Activated effector memory CD4-positive, alpha-beta T cell treated with Interleukin-2 at 50 U/mL for 16 hours (primary cell): Measurements from ENCODE around the gene PITPNC1.
"Not testable (repeated sequence)": the region's sequence is repeated elsewhere in the genome, so short reads cannot be mapped to it uniquely, and the experiment has no call there.

Experiments
- DNase-seq: peaks from one replicate; pipeline ENCODE4 v3.0.0-alpha.2; 2020

Gene PITPNC1

DNA sequence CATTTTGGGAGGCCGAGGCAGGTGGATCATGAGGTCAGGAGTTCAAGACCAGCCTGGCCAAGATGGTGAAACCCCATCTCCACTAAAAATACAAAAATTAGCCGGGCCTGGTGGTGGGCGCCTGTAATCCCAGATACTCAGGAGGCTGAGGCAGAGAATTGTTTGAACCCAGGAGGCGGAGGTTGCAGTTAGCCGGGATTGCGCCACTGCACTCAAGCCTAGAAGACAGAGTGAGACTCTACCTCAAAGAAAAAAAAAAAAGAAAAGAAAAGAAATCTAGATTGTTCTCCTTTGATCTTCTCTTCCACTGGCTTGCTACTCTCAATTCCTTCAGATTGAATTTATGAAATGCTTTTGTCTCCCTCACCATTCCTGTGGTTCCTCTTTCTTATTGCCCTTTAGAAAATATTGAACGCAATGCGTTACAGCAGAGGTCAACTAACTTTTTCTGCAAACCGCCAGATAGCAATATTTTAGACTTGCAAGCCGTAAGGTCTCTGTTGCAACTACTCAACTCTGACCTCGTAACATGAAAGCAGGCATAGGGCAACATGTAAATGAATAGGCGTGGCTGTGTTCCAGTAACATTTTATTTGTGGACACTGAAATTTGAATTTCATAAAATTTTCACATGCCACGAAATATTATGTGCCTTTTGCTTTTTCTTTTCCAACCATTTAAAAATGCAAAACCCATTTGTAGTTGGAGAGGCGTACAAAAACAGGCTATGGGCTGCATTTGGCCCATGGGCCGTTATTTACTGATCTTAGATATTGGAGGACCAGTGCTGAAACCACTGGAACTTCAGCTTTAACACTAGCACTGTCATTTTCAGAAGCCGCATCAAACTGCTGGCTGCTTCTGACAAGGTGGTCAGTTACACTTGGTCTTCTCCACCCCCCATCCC lies 24.8 kb downstream of the PITPNC1 start:
- DNase-seq = no peak

DNA sequence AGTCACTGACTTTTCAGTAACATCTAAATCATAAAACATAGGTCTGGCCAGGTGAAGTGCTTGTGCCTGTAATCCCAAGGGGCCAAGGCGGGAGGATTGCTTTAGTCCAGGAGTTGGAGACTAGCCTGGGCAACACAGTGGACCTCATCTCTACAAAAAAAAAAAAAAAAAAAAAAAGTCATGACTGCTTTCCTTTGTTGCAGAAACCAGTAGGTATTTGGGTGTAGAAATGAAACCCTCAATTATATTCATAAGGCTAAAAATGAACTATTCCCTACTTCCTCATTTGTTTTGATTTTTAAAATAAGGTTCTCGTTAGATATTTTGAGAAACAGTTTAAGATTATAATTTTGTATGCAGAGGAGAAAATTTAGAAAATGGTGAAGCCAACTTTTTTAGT lies 26.0 kb downstream of the PITPNC1 start:
- no peak for DNase-seq

DNA sequence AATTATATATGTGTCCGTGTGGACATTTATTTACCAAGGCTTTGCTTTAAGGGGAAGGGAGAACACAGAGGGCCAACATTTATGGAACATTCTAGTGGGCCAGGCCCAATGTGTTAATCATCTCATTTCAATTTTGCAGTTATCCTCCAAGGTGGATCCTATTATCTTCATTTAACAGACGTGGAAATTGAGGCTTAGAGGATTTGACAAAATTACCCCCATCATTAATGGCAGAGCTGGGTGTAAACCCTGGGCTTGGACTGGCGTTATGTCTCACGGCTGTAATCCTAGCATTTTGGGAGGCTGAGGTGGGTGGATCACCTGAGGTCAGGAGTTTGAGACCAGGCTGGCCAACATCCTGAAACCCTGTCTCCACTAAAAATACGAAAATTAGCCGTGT lies 26.4 kb downstream of the PITPNC1 start:
- no peak for DNase-seq

DNA sequence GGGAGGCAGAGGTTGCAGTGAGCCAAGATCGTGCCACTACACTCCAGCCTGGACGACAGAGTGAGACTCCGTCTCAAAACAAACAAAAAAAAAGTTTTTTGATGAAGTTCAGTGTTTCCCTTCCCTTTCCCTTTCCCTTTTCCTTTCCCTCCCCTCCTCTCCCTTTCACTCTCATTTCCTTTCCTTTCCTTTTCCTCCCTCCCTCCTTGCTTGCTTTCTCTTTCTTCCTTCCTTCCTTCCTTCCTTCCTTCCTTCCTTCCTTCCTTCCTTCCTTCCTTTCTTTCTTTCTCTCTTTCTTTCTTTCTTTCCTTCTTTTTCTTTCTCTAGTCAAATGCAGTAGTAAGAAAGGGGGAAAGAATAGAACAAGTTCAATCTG lies 31.4 kb downstream of the PITPNC1 start:
- not testable (repeated sequence) for DNase-seq

DNA sequence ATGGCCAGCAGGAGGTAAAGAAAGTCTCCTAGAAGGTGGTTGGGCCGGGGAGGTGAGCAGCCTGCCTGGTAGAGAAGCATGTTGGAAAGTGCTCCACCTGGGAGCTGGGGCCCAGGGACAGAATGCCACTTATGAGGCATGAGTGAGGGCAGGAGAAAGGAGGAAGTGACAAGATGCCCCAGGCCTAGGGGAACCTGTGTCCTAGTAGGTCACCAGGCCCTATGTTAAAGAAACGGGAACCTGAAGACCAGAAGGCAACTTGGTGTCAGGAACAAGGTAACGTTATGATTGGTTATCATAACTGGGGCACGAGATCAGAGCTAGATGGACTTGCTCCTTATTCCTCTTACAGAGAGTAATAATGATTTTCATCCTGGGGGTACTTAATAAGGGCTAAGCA lies 34.3 kb downstream of the PITPNC1 start:
- no peak for DNase-seq

DNA sequence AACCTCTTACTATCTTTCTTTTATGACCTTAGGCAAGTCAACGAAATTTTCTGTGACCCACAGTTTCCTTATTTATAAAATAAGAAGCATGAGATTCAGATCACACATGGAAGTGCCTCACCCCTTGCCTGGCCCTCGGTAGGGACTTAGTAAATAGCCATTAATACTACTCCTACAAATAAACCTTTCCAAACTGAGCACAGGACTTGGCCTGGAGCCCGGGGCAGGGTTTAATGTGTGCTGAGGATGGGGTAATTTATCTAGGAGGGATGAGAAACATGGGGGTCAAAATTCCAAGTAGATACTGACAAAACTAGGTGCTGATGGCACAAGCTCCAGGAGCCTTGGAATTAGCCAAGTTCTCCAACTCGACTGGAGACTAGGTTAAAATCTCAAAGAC lies 35.0 kb downstream of the PITPNC1 start:
- no peak for DNase-seq

DNA sequence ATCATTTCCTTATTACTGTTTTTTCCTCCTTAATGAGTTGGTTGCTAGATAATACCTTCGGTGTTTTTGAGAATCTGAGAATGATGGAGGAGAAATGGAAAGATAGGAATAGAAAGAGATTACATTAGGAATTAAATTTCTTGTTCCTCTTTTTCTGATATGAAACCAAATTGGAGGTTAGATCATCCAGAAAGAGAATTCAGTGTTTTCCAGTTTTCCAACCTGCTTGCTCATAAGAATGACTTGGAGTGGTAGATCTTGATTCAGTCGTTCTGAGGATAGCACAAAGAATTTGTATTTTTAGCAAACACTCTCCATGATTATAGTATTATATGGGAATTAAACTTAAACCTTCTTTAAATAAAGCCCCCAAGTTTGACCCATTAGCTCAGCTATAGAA lies 35.9 kb downstream of the PITPNC1 start:
- DNase-seq = no peak

DNA sequence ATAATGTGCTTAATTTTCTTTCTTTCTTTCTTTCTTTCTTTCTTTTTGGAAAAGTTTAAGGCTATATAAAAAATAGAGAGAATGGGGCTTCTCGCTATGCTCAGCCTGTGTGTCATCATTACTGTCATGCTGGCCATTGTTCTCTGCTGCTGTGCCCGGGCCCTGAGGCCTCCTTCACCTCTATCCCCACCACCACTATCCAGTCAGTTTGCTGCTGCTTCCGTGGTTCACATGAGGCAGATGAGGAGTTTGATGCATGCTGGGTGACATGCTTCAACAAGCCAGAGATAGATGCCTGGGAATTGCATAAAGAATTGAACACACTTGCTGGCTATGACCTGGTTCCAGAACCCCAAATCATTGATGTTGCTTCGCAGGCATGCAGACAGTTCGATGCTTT lies 36.3 kb downstream of the PITPNC1 start:
- no peak for DNase-seq

DNA sequence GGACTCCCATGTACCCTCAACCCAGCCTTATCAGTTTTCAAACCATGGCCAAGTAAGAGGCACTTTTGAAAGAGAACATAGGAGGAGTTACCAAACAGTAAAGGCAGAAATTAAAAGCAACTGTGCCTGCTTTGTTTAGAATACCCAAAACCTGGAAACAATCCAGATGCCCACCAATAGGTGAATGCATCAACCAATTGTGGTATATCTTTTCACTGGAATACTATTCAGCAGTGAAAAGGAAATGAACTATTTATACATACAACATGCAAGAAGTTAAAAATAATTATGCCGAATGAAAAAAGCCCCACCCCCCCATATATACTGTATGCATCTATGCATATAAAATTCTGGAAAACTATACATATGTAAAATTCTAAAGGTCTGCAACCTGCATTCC lies 37.0 kb downstream of the PITPNC1 start:
- DNase-seq = no peak

DNA sequence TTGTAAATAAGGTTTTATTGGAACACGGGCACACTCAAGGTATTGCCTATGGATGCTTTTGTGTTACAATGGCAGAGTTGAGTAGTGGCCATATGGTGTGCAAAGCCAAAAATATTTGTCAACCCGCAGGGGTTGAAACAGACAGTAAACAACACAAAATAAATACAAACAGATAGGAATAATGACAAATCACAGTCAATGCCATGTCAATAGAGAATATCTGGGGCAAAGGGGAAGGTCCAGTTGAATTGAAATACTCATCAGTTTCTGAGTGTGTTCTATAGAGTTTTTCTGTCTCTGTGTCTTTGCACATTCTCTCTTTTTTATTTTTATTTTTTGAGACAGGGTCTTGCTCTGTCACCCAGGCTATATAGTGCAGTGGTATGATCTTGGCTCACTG lies 37.5 kb downstream of the PITPNC1 start:
- DNase-seq = no peak

DNA sequence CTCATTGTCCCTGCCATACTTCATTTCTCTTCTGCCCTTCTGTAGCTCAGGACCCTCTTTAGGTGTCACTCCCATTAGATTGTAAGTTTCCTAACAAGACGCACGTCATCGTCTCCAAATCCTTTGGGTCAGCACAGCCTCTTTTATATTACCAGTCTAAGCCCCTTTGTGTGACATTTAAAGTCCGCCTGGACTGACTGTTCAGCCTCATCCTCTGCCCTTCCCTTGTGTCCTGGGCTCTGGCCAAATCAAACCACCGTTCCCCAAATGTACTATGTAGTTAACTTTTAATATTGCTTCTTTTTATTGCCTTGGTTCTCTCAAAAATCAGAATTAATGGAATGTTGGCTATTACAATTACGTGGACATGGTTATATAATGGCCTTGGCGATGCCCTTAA lies 38.2 kb downstream of the PITPNC1 start:
- no peak for DNase-seq

DNA sequence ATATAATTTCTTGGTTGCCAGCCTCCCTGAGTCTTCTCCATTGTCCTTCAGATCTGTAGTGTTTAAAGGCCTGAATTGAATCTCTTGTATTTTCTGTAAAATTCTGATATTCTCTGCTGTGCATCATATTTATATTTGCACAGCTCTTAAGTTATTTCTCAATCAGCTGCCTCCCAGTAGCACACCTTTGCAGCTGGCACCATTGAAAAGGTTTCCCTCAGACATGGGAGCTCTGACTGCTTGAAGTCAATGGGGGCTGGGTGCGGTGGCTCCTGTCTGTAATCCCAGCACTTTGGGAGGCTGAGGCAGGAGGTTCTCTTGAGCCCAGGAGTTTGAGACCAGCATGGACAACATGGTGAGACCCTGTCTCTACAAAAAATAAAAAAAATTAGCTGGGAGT lies 40.4 kb downstream of the PITPNC1 start:
- DNase-seq = no peak

DNA sequence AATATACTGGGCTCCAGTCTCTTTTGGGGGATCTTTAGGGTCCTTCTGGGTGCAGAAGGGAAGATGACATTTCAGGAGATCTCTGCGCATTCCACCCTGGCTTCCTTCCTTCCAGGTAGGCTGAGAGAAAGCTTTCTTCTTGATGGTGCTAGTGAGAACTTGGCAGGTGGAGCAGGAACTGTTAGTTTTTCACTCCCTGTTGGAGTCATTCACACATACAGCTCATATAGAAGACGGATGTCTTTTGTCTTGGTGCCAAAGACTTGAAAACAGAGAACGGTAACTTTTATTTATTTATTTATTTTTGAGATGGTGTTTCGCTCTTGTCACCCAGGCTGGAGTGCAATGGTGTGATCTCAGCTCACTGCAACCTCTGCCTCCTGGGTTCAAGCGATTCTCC lies 43.9 kb downstream of the PITPNC1 start:
- DNase-seq = no peak

DNA sequence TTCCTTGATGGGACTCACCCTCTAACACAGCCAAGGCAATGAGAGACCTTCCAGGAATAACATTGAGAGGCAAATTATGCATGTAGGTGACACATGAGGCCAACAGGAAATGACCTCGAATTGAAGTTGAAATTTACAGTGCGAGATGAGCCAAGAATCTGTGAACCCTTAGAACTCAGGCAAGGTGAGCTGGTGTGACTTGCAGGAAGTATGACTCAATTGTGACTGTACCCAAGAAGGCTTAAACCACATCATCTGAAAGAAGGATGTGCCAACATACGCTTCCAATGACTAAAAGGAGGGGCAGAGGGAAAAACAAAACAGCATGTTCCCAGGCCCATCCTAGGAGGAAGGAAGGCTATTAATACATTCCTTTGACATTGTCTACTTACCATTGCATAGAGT lies 44.8 kb downstream of the PITPNC1 start:
- peak; percentile 37 for DNase-seq

DNA sequence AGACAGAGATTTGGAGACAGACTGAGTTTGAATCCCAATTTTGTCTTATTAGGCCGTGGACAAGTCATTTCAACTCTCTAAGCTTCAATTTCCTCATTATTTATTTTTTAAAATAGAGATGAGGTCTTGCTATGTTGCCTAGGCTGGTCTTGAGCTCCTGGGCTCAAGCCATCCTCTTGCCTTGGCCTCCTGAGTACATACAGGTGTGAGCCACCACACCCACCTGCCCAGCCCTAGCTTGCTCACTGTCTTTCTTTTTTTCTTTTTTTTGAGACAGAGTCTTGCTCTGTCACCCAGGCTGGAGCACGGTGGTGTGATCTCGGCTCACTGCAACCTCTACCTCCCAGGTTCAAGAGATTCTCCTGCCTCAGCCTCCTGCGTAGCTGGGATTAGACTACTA lies 45.2 kb downstream of the PITPNC1 start:
- DNase-seq = peak; percentile 21

DNA sequence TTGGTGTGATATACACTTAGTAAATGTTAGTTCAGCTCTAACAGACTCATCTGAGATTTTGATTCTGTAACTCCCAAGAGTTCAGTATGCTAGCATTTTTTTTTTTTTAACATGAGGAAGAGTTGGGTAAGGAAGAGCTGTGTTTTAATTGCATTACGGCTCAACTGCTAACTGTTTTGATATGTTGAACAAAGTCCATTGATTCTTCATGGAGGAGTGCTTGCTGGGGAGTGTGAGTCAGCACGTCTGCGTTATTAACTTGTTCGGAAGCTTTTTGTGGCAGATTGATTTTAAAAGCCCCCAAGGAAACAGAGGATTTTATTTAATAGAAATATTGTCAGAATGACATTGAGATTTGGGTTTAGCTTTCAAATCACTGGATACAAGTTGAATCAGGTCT lies 45.8 kb downstream of the PITPNC1 start:
- DNase-seq = no peak

DNA sequence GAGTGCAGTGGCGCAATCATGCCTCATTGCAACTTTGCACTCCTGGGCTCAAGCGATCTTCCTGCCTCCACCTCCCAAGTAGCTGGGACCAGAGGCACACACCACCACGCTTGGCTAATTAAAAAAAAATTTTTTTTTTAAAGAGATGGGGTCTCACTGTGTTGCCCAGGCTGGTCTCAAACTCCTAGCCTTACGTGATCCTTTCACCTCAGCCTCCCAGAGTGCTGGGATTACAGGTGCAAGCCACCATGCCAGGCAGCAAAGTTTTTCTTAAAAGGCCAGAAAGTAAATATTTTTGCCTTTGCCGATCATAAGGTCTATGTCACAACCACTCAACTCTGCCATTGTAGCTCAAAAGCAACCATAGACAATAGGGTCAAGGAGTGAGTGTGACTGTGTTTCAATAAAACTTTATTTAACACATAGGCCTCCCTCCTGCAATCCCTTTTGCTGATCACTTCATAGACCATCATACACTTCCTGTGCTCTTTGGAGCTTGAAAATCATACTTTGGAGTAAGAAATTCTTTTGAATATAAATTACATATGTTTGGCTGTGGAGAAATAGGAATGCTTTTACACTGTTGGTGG lies 48.6 kb downstream of the PITPNC1 start:
- no peak for DNase-seq

DNA sequence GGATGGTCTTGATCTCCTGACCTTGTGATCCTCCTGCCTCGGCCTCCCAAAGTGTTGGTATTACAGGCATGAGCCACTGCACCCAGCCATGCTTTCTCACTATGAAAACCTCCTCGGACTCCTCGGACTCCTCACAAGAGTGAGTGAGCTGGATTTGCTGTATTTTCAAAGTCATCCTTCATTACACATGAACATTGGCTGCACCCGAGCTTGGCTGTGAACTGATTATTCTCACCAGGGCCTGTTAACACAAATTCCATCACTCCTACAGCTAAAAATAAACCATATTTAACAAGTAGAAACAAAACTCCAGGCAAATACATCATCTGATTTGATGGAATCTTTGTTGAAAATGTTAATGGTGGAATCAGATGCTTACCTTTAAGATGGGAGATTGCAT lies 50.3 kb downstream of the PITPNC1 start:
- DNase-seq = no peak

DNA sequence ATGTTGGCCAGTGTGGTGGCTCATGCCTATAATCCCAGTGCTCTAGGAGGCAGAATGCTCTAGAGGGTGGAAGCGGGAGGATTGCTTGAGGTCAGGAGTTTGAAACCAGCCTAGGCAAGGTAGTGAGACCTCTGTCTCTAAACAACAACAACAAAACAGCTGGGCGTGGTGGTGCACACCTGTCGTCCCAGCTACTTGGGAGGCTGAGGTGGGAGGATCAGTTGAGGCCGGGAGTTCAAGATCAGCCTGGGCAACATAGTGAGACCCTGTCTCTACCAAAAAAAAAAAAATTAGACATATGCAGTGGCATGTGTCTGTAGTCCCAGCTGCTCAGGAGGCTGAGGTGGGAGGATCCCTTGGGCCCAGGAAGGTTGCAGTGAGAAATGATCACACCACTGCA lies 53.4 kb downstream of the PITPNC1 start:
- DNase-seq = not testable (repeated sequence)

DNA sequence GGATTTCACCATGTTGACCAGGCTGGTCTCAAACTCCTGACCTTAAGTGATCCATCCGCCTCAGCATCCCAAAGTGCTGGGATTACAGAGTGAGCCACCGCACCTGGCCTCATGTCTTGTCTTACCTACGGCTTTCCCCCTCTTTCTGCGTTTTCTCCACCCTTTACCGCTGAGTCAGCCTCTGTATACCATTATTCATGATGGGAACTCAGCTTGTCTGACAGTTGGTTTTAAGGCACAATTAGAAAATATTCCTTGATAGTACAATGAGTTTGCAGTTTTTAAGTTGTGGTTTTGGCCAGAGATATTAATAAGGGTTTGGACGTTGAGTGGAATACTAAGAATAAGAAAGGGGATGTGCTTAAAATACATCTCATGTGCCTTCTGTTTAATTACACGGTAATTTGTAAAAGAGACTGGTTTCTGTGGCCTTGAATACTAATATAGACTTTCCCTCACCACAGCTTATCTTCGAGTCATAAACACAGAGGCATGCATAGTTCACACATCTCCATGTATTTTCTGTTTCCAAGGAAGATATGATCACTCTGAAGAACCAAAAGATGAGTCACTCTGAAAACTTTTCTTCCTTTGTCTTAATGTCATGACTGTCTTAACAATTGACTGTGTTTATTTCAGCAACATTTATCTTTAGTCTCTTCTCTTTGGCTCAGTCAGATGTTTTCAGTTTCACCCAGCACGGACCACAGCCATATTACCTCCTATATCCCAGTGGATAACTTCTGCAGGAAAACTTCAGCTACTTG lies 54.4 kb downstream of the PITPNC1 start:
- no peak for DNase-seq

DNA sequence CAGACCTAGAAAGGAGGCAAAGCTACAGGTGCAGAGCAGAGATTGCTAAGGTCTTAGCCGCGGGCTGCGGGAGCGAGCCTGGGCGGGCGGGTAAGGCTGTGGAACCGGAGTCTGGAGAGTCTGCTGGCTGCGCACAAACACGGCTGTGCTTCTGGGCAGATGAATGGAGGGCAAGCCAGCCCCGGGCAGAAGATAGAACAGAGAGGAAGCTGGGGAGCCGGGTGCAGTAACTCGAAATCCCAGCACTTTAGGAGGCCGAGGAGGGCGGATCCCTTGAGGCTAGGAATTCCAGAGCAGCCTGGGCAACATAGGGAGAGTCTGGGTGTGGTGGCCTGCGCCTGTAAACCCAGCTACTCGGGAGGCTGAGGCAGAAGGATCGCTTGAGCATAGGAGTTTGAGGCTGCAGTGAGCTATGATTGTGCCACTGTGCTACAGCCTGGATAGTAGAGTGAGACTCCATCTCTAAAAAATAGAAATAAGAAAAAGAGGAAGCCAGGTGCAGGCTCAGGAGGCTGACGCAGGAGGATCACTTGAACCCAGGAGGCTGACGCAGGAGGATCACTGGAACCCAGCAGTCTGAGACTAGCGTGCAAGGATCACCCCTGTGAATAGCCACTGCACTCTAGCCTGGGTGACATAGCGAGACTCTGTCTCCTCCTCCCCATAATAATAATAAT lies 56.3 kb downstream of the PITPNC1 start:
- DNase-seq = no peak

DNA sequence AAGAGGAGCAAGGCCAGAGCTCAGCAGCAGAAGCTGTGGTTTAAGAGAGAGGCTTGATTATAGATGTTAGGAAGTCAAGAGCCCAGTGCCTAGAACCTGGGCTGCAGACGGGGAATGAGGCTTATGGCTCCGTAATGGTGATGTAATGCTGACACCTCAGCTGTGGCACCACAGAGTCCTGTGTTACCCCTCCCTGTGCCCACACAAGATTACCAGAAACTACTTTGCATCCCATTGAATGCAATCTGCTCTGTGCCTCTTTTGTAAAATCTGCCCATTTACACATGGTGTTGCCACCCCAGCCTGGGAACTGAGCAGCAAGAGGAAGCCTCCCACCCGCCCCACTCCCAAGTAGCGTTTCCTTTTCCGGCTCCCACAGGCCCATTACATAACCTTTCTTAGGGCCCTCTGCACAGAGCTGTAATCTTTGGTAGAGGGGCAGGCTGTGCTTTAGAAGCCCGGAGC lies 57.0 kb downstream of the PITPNC1 start:
- DNase-seq = peak; percentile 38

DNA sequence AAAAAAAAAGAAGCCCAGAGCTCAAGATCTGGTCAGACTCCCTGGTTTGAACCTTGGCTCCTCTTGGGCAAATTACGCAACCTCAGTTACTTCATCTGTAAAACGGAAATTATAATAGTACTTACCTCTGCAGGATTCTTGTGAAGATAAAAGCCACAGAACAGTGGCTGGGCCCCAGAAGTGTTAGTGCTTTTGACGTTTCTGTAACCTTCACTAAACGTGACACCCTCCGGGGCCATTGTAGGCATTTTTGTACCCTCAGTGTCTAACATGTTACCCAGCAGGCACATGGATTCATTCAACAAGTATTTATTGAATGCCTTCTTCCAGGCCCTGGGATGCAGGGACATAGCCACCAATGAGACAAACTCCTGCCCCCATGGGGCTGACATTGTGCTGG lies 58.0 kb downstream of the PITPNC1 start:
- DNase-seq = peak; percentile 41
